Uterine smooth muscle cell (primary cell): Measurements from ENCODE around the gene EGFR. TPM values are rescaled to one million over a fixed set of nuclear protein-coding genes. Genes with fewer than 3 reads are reported as not detected.

Experiments used
- total RNA-seq: library from RNA; depleted of rRNA; stranded (reverse); fragments of >200 nt; gene quantifications from 2 replicates; pipeline ENCODE4 v1.2.3, GENCODE V29; 2014

Gene EGFR
- total RNA-seq, result 75.5 and 76.1 TPM in 2 replicates

GRCh38 chr7:55018361-55019190, at the start of gene EGFR:
Gene EGFR (plus strand): TSS chr7:55019017. CDS start chr7:55019278, 261 bp downstream.

